Fibroblast of lung (primary cell): ENCODE data around the gene PHC2. TPM values are rescaled to one million over a fixed set of nuclear protein-coding genes. Genes with fewer than 3 reads are reported as not detected.

Experiments
- DNase-seq, 2 donors: peaks; one replicate each; pipeline versions ENCODE4 v3.0.0 to v3.0.0-alpha.2; 2010; ENCODE audit warnings: low read depth in 2 of 2
- H2AFZ ChIP-seq: 2 replicates; pipeline ENCODE4 v1.5.1; 2012; ENCODE audit warnings: low read length, control low read depth, inconsistent platforms
- H3K27ac ChIP-seq: 2 replicates; pipeline ENCODE4 v1.5.1; 2011; ENCODE audit warnings: low read length, control low read depth; ENCODE audit not compliant: insufficient read depth
- H3K27me3 ChIP-seq: 2 replicates; pipeline ENCODE4 v1.5.1; 2011; ENCODE audit warnings: mild to moderate bottlenecking, low read length; ENCODE audit not compliant: control insufficient read depth, insufficient read depth
- H3K36me3 ChIP-seq: 2 replicates; pipeline ENCODE4 v1.5.1; 2011; ENCODE audit warnings: low read length; ENCODE audit not compliant: control insufficient read depth, insufficient read depth
- H3K4me1 ChIP-seq: 2 replicates; pipeline ENCODE4 v1.5.1; 2011; ENCODE audit warnings: low read length; ENCODE audit not compliant: control insufficient read depth, insufficient read depth; ENCODE audit errors: extremely low read depth
- H3K4me2 ChIP-seq: 2 replicates; pipeline ENCODE4 v1.5.1; 2011; ENCODE audit warnings: low read length, control low read depth; ENCODE audit not compliant: insufficient read depth; ENCODE audit errors: extremely low read depth
- H3K4me3 ChIP-seq, 4 experiments: fragments of 200-600 bp in 1 of 4; sonication (generic) in 1 of 4; replicated peaks in 1 of 4; 2 replicates each; pipeline ENCODE4 v1.5.1; 2011 to 2016; ENCODE audit warnings: low read length in 4 of 4, low read depth in 3 of 4, mild to moderate bottlenecking in 3 of 4, control low read depth in 2 of 4, inconsistent platforms in 1 of 4, mixed read lengths in 1 of 4; ENCODE audit not compliant: insufficient read depth in 1 of 4; ENCODE audit errors: control extremely low read depth in 1 of 4
- H3K79me2 ChIP-seq: 2 replicates; pipeline ENCODE4 v1.5.1; 2012; ENCODE audit warnings: mild to moderate bottlenecking, low read length, inconsistent platforms; ENCODE audit not compliant: control insufficient read depth, insufficient read depth
- H3K9ac ChIP-seq: 2 replicates; pipeline ENCODE4 v1.5.1; 2011; ENCODE audit warnings: mild to moderate bottlenecking, low read length, control low read depth; ENCODE audit not compliant: insufficient read depth
- H3K9me3 ChIP-seq: 2 replicates; pipeline ENCODE4 v1.5.1; 2012; ENCODE audit warnings: low read depth, low read length; ENCODE audit not compliant: control insufficient read depth, insufficient read depth
- H4K20me1 ChIP-seq: 2 replicates; pipeline ENCODE4 v1.5.1; 2011; ENCODE audit warnings: low read length; ENCODE audit not compliant: control insufficient read depth, insufficient read depth; ENCODE audit errors: extremely low read depth
- CTCF ChIP-seq, 2 donors: IDR thresholded peaks in 1 of 2; conservative IDR thresholded peaks in 1 of 2; 1 replicate in 1 of 2; 2 replicates in 1 of 2; pipeline ENCODE4 v1.5.1; 2011 to 2012; ENCODE audit warnings: low read length in 2 of 2, control low read depth in 1 of 2, inconsistent platforms in 1 of 2, low read depth in 1 of 2, mild to moderate bottlenecking in 1 of 2
- EZH2 ChIP-seq: IDR thresholded peaks from 2 replicates; pipeline ENCODE4 v1.5.1; 2012; ENCODE audit warnings: low read length, control low read depth, mild to moderate bottlenecking; ENCODE audit errors: missing control alignments
- polyA plus RNA-seq, 2 donors: library from polyadenylated mRNA; depleted of rRNA in 1 of 2; stranded (reverse) in 1 of 2; unstranded in 1 of 2; fragments of >200 nt; gene quantifications; 2 replicates each; pipeline ENCODE4 v1.2.1, GENCODE V29; 2011 to 2012; ENCODE audit warnings: missing spikeins in 1 of 2
- total RNA-seq: library from RNA; depleted of rRNA; stranded (reverse); fragments of >200 nt; gene quantifications from 2 replicates; pipeline ENCODE4 v1.2.1, GENCODE V29; 2014

Gene PHC2
- total and polyA plus RNA-seq, 2 donors (not counting 1 experiment from before 2014, with no cell fraction given) = 62.6 to 75.8 TPM

DNA sequence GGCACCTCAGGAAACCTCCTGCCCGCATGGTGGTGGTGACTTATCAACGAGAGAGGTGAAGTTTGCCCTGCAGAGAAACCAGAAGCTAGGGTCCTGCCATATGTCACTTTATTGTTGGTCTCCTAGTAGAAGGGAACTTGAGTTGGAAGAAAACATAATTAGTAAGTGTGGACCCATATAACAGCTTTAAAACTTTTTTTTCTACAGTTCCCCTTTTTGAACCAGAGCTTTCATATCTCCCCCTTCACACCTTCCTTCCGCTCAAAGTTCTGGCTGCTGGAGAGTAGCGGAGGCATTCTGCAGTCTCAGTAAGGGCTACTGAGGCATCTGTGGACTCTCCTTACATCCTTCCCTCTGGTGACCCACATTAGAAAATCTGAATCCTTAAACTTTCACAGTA is 48.9 kb downstream of the PHC2 start:
- no peaks in the 10 kb centered on the region for H3K27me3 ChIP-seq
- H3K36me3 ChIP-seq = no peaks in the 10 kb centered on the region
- H3K4me3 ChIP-seq = no peak overlapping the region
- H3K9me3 ChIP-seq = no peaks in the 10 kb centered on the region
- no peak overlapping the region for H2AFZ ChIP-seq
- H3K79me2 ChIP-seq = peaks cover 2% of the 10 kb centered on the region
- H3K27ac ChIP-seq = no peak overlapping the region
- H4K20me1 ChIP-seq = no peaks in the 10 kb centered on the region
- TF ChIP-seq EZH2 (no peak), CTCF (conservative IDR thresholded peaks at IDR 0.05 in 1 of 2, IDR thresholded peaks at IDR 0.05 in 1 of 2; ENCODE audit: low read depth in 1 of 2, low read length in 2 of 2) (no peak)
- DNase-seq = no peak
- peaks cover 18% of the 10 kb centered on the region for H3K4me1 ChIP-seq
- H3K4me2 ChIP-seq = no peak overlapping the region
- no peak overlapping the region for H3K9ac ChIP-seq

- Histone ChIP-seq H3K27ac (no peak overlapping the region), H3K4me1 (peaks cover 18% of the 10 kb centered on the region), H3K9me3 (no peaks in the 10 kb centered on the region), H3K27me3 (no peaks in the 10 kb centered on the region), H3K79me2 (no peaks in the 10 kb centered on the region), H3K9ac (no peak overlapping the region), H4K20me1 (no peaks in the 10 kb centered on the region), H3K4me2 (no peak overlapping the region), H3K4me3 (no peak overlapping the region), H3K36me3 (no peaks in the 10 kb centered on the region), H2AFZ (no peak overlapping the region)
- DNase-seq = no peak
- no peak for TF ChIP-seq EZH2
- no peak for TF ChIP-seq CTCF (conservative IDR thresholded peaks at IDR 0.05 in 1 of 2, IDR thresholded peaks at IDR 0.05 in 1 of 2; ENCODE audit: low read depth in 1 of 2, low read length in 2 of 2)
These were observed 50.1 kb downstream of the PHC2 start for GRCh38 chr1:33380811-33381210.

DNA sequence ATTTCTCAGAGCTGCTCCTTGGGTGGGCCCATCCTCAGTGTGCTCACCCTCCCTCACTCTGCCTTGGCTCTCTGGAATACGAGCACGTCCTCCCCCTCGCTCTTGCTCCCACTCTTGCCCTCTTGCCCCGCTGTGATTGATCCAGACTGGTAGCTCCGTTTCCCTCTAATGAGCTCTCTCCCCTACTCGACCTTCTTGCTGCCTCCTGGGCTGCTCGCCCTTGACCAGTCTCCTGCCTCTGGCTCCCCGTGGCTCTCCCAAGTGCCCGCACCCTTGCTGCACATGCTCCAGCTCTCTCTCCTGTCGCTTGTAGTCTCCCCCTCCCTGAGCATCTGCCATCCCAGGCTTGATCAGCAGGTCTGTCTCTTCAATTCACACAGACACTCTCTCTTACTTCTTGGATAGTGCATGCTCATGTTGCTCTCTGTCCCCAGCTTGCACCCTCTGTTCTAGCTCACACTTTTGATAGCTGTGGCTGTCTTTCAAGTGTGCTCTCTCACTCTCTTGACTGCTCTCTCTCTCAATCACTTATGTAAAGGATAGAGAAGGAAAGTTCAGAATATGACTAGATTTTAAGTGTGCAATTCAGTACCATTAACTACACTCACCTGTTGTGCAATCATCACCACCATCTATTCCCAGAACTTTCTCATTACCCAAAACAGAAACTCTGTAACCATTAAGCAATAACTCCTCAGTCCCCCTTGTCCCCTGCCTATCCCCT is 51.1 kb downstream of the PHC2 start:
- Histone ChIP-seq H2AFZ (no peak overlapping the region), H3K79me2 (no peaks in the 10 kb centered on the region), H3K27me3 (no peaks in the 10 kb centered on the region), H3K9ac (no peak overlapping the region), H3K4me1 (peaks cover 18% of the 10 kb centered on the region), H3K4me2 (no peak overlapping the region), H3K4me3 (no peak overlapping the region), H3K27ac (no peak overlapping the region), H4K20me1 (no peaks in the 10 kb centered on the region), H3K9me3 (no peaks in the 10 kb centered on the region), H3K36me3 (no peaks in the 10 kb centered on the region)
- no peak for TF ChIP-seq EZH2
- TF ChIP-seq CTCF (conservative IDR thresholded peaks at IDR 0.05 in 1 of 2, IDR thresholded peaks at IDR 0.05 in 1 of 2; ENCODE audit: low read depth in 1 of 2, low read length in 2 of 2) = no peak
- DNase-seq = peak in 1 of 2 donors; percentile 59
